Nephron progenitor cell (in vitro differentiated cells): Measurements from ENCODE around the gene ATP2A1.

ENCODE experiments used
- DNase-seq: peaks from one replicate; pipeline ENCODE4 v3.0.0; 2021
- H3K27ac Mint-ChIP-seq: 2 replicates; pipeline ENCODE4 v1.8.0; 2021; ENCODE audit warnings: mild to moderate bottlenecking, moderate library complexity, mixed read lengths
- H3K27me3 Mint-ChIP-seq: 2 replicates; pipeline ENCODE4 v1.8.0; 2021; ENCODE audit warnings: mild to moderate bottlenecking, low read depth, mixed read lengths; ENCODE audit not compliant: poor library complexity
- H3K36me3 Mint-ChIP-seq: 2 replicates; pipeline ENCODE4 v1.8.0; 2021; ENCODE audit warnings: low read depth, mixed read lengths
- H3K4me1 Mint-ChIP-seq: 2 replicates; pipeline ENCODE4 v1.8.0; 2021; ENCODE audit warnings: mixed read lengths
- H3K4me3 Mint-ChIP-seq: 2 replicates; pipeline ENCODE4 v1.8.0; 2021; ENCODE audit warnings: mild to moderate bottlenecking, moderate library complexity, mixed read lengths
- H3K9me3 Mint-ChIP-seq: 2 replicates; pipeline ENCODE4 v1.8.0; 2021; ENCODE audit warnings: mild to moderate bottlenecking, moderate library complexity, mixed read lengths
- TF ChIP-seq, protein P1 (sequence below): fragments of 200-600 bp; sonication (generic); IDR thresholded peaks from 2 replicates; pipeline ENCODE4 v1.5.0; 2021; ENCODE audit warnings: antibody characterized with exemption

ATP2A1 gene

DNA sequence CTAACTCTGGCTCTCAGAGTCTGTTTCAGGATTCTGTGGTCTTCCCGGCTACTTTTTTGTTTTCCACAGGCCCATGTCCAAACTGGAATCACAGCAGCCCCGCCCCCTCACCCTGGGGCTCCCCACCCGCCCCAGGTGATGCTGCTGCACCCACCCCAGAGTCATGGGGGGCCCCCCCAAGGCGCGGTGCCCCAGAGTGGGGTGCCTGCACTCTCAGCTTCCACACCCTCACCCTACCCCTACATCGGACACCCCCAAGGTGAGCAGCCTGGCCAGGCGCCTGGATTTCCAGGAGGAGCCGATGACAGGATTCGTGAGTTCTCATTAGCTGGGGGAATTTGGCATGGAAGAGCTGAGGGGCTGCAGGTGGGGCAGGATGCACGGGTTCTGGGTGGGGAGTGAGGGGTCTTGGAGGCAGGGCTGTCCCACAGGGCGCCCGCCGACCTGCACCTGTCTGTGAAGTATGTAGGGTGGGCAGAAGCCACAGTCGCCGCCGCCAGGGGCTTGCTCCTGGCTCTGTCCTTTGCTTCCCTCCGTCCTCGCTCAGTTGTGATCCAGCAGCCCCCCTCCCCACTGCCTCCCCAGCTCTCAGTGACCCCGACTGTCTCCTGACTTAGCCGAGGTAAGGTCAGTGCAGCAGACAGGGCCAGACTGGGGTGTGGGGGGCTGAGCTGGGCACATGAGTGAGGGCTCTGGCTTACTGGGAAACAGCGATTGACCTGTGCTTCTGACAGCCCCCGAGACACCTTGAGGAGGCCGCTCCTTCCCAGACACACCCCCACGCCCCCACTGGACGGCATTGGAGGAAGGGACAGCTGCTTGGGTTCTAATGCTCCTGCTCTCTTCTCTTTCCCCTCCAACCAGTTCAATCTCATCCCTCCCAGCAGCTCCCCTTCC is 42.2 kb upstream of the ATP2A1 start:
- Mint-ChIP-seq H3K27me3 (no peaks in the 10 kb centered on the region), H3K4me3 (no peak overlapping the region), H3K27ac (no peak overlapping the region), H3K4me1 (no peaks in the 10 kb centered on the region), H3K36me3 (peaks cover 51% of the 10 kb centered on the region), H3K9me3 (no peaks in the 10 kb centered on the region)
- no peak for DNase-seq
- TF ChIP-seq, protein P1, sequence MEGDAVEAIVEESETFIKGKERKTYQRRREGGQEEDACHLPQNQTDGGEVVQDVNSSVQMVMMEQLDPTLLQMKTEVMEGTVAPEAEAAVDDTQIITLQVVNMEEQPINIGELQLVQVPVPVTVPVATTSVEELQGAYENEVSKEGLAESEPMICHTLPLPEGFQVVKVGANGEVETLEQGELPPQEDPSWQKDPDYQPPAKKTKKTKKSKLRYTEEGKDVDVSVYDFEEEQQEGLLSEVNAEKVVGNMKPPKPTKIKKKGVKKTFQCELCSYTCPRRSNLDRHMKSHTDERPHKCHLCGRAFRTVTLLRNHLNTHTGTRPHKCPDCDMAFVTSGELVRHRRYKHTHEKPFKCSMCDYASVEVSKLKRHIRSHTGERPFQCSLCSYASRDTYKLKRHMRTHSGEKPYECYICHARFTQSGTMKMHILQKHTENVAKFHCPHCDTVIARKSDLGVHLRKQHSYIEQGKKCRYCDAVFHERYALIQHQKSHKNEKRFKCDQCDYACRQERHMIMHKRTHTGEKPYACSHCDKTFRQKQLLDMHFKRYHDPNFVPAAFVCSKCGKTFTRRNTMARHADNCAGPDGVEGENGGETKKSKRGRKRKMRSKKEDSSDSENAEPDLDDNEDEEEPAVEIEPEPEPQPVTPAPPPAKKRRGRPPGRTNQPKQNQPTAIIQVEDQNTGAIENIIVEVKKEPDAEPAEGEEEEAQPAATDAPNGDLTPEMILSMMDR, result no peak

DNA sequence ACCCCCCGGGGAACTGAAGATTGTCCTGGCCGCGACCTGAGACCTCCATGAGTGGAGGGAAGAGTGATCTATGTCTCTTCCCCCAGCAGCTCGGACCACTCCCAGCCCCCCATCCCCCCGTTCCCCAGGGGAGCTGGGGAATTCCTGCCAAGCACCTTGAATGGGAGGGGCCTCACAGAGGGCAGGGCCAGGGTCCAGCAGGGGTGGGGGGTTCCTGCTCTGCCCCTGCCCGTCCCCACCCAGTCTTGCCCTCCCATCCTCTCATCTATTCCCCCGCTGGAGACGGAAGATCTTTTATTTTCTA is 41.6 kb upstream of the ATP2A1 start:
- H3K9me3 Mint-ChIP-seq, result no peaks in the 10 kb centered on the region
- H3K27ac Mint-ChIP-seq, result no peak overlapping the region
- no peak for DNase-seq
- H3K4me1 Mint-ChIP-seq, result no peaks in the 10 kb centered on the region
- no peak overlapping the region for H3K4me3 Mint-ChIP-seq
- TF ChIP-seq, protein P1, result no peak
- H3K36me3 Mint-ChIP-seq, result peaks cover 49% of the 10 kb centered on the region
- H3K27me3 Mint-ChIP-seq, result no peaks in the 10 kb centered on the region

DNA sequence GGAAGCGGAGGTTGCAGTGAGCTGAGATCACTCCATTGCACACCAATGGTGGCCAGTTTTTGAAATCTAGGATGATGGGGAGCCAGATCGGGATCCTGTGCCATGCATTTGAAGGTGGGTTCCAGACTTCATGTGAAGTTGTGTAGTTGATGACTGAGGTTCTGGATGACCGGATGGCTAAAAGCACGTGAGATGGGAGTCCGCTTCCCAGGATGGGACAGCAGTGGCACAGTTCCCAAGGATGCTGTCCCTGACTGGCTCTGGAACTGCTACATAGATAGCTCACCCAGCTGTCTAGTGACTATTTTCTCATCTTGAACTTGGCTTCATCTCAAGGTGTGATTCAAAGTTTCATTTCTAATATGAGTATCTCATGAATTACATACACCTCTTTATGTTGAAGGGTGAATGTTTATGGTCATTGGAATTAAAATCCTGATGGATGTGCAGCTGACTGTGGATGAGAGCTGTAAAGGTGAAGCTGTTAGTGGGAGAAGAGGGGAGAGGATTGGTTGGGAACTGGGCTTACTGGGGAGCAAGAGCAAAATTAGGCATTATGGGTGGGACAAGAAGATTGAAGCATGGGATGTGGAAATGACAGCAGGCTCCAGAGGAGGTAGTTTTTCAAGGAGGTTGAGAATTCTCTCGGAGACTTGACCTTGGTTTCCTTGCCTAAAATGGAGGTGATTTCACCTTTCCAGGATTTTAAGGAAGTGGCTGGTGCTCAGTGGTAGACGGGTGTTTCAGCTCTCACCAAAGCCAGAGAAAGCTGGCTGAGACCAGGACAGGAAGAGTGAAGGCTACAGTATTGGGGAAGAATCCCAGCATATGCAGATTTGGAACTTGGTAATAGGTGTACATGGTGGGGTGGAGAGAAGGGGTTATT is 40.4 kb upstream of the ATP2A1 start:
- Mint-ChIP-seq H3K9me3 (no peaks in the 10 kb centered on the region), H3K27ac (peak overlapping the region; percentile 33), H3K4me3 (no peak overlapping the region), H3K27me3 (no peaks in the 10 kb centered on the region), H3K36me3 (peaks cover 43% of the 10 kb centered on the region), H3K4me1 (no peaks in the 10 kb centered on the region)
- no peak for DNase-seq
- TF ChIP-seq, protein P1, result no peak

DNA sequence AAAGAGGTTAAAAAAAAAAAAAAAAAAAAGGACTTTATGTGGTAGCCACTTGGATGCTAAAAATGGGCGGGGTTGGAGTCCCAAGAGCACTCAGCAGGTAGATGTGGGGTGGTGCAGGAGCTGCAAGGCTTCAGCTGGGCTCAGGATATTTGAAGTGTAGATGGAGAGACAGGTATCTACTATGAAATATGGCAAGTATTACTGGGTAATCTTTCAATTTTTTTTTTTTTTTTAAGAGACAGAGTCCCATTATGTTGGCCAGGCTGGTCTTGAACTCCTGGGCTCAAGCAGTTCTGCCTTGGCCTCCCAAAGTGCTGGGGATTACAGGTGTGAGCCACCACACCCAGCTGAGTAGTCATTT is 39.8 kb upstream of the ATP2A1 start:
- no peaks in the 10 kb centered on the region for H3K27me3 Mint-ChIP-seq
- H3K27ac Mint-ChIP-seq, result no peak overlapping the region
- peaks cover 40% of the 10 kb centered on the region for H3K36me3 Mint-ChIP-seq
- no peak overlapping the region for H3K4me3 Mint-ChIP-seq
- H3K9me3 Mint-ChIP-seq, result no peaks in the 10 kb centered on the region
- DNase-seq, result no peak
- TF ChIP-seq, protein P1, result no peak
- H3K4me1 Mint-ChIP-seq, result no peaks in the 10 kb centered on the region

DNA sequence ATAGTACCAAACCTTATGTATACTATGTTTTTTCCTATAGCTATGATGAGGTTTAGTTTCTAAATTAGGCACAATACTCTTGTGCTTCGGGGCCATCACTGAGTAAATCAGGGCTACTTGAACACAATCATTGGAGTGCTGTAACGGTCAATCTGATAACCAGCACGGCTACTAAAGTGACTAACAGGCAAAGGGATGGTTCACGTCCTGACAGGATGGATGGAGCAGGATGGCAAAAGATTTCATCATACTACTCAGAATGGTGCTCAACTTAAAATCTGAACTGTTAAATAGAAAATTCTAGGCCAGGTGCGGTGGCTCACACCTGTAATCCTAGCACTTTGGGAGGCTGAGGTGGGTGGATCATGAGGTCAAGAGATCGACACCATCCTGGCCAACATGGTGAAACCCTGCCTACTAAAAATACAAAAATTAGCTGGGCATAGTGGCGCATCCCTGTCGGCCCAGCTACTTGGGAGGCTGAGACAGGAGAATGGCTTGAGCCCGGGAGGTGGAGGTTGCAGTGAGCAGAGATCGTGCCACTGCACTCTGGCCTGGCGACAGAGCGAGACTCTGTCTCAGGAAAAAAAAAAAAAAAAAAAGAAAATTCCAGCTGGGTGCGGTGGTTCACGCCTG is 39.2 kb upstream of the ATP2A1 start:
- no peak overlapping the region for H3K4me3 Mint-ChIP-seq
- no peaks in the 10 kb centered on the region for H3K4me1 Mint-ChIP-seq
- TF ChIP-seq, protein P1, result no peak
- no peak for DNase-seq
- H3K27me3 Mint-ChIP-seq, result no peaks in the 10 kb centered on the region
- H3K36me3 Mint-ChIP-seq, result peaks cover 36% of the 10 kb centered on the region
- H3K9me3 Mint-ChIP-seq, result no peaks in the 10 kb centered on the region
- H3K27ac Mint-ChIP-seq, result peak overlapping the region; percentile 54
